Stimulated activated CD4-positive, alpha-beta T cell treated with anti-CD3 and anti-CD28 coated beads, Interleukin-1b, Interleukin-23, amount 100 ng/mL, for 4 hours (primary cell): ENCODE measurements around the gene ATXN1.

ENCODE experiments used
- DNase-seq, 2 donors: peaks; one replicate each; pipeline ENCODE4 v3.0.0-alpha.2; 2020; ENCODE audit warnings: low read depth in 2 of 2

ATXN1 gene

DNA sequence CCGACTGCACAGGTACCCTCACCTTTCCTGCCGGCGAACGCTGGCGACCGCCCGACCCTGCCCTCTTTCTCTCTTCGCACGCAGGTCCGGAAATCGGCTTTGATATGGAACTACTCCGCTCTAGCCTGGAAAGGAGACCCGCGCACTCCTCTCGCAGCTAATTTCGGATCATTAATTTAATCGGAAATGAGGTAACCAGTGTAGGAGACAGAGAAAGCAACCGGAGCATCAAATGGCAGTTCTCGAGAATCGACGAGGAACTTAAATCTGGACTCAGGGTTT, 949 bp upstream of the ATXN1 start:
- no peak for DNase-seq

DNA sequence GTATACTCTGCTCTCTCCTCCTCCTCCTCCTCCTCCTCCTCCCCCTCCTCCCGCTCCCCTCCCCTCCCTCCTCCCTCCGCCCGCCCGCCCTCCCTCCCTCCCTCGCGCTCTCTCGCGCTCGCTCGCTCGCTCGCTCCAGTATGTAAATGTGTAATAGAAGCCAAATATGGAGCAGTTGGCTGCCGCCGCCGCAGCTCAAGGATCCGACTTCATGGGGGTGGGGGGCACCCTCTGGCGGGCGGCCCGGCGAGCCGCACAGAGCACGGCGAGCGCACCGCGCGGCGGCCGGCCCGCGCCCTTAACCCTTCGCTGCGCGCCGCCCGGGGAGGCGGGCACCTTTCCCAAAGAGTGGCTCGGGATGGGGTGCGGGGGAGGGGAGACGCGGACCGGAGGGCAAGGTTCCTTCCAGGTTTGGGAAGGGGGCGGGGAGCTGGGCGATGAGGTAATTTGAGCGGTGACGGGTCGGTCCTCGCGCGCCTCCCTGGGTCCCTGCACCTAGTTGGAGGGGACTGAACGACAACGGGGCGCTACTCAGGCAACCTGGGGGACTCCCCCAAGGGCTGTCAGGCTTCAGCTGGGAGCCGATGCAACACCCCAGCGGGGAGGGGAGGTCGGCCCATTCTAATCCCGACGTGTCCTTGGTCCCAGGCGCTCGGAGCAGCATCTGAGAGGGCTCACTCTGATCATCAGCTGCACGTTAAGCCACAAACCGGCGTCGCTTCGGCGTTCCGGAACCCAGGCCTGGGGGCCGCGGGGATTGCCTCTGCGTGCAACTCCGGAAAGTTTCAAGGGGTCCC, 409 bp upstream of the ATXN1 start:
- peak; percentile 64 to 66 for DNase-seq

DNA sequence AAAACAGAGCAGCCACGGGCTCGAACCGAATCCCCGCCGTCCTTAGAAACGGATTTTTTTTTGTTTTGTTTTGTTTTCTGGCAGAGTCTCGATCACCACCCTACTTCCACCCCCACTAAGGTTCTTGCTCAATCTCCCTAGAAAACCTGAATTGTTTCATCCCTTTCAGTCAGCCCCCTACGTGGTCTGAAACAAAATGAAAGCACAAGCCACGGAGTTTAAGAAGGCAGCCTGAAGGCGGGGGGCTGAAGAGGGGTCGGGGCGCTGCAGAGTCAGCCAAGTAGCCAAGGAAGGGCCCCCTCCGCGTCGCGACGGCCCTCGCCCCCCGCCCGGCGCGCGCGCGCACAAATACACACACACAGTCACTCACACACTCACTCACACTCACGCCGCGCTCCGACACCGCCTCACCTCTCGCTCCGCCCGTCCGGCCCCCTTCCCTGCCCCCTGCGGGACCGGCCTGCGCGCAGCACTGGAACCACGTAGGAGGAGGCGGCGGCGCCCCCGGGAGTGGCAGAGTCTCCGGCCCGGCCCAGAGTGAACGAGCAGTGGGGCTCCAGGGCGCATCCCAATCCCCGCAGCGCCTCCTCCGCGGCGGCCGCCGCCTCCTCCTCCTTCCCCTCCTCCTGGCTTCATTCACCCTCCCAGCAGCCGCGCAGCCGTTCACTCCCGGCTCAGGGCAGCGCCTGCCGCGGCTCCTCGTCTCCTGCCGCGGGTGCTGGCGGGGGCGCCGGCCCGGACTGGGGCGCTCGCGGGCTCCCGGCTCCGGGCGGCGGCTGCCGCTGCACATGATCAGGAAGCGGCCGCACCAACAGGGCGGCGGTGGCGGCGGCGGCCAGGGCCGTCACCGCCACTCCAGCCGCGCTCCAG, 1.4 kb downstream of the ATXN1 start:
- peak; percentile 58 to 64 for DNase-seq

DNA sequence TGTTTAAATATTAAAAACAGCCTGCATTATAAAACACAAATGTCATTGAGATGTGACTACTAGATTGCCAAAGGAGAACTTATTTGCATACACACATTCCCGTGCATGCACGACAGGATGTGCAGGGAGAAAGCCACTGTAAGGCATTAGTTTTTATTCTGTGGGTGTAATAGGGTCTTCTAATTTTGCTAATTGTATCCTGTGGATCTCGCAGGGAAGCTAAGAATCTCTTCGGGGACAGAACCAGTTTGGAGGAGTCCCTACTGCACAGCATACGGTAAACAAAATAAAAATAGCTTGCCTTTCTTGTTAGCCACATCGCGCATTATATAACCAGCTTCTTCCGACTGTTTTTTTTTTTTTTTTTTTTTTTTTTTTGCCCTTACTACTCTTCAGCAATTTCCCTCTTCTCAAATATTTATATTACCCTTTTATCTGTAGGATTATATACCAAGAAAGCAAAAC, 2.0 kb downstream of the ATXN1 start:
- DNase-seq = no peak

DNA sequence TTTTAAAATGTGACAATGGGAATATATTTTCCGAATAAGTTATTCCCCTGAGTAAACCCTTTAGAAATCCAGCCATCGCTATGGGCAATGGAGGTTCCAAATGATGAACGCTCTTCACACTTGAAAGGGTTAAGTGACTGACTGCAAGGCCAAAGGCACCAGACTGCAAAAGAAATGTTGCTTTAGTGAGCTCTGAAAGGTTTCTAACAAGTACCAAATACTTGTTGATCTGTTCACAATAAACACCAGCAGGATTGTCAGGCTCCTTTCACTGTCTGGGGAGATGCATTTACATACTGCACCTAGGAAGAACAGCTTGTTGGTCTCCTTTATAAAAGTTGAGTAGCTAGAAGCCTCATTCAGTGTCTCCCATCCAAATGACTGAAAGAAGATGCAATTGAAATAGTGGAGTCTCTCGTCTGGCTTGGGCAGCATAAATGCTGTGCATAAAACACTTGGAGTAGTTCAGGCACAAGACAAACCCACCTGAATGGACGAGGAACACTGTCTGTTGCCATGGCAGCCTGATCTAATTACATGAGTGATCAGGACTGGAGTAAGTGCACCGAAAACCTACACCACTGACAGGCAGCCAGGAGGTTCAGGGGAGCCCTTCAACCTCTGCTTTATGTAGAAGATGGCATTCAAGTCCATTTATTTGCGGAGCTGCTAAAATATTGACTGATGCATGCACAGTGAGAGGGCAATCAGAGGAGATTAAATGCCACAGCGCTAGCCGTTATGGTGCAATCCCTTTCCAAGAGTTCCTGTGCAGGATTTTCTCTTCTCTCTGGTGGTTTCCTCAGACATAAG, 2.9 kb downstream of the ATXN1 start:
- DNase-seq = no peak

DNA sequence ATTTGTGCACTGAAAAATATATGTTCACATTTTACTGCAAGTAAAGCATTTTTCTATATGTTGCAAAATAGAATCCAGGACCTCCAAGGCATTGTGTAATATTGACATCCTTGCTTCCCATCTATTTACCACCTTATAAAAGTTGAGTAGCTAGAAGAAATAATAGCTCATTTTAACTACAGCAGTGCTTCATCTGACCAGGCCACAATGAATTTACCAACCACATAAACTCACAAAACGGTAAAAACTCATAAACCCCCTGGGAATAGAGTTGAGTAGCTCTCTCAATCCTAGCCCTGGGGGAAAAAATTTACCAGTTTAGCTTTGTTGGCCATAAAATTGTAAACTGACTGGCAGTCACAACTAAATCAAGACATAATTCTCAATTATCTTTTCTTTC, 3.9 kb downstream of the ATXN1 start:
- no peak for DNase-seq

DNA sequence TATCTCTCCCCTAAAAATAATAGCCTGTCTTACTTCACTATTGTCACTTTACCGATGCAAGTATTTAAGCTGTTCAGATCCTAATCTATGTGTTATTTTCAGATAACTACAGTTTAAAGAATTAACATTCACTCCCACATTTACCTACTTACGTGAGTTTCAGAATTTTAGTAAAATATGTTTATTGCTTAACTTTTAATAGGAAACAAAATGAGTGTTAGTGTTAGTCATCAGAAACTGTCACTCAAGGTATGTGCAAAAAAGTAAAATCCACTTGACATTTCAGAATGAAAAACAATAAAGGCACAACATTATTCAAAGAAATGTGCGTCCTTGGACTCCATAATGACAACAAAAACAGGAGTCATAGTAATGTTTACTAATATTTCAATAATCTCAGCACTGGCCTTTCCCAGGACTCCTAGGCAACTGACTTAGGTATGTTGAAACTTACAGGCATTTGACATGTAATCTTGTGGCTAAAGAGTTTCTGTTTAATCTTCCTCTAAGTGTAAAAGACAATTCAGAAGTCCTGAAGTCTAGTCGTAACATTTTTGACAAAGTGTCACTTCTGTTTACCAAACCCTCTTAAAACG, 4.5 kb downstream of the ATXN1 start:
- no peak for DNase-seq

DNA sequence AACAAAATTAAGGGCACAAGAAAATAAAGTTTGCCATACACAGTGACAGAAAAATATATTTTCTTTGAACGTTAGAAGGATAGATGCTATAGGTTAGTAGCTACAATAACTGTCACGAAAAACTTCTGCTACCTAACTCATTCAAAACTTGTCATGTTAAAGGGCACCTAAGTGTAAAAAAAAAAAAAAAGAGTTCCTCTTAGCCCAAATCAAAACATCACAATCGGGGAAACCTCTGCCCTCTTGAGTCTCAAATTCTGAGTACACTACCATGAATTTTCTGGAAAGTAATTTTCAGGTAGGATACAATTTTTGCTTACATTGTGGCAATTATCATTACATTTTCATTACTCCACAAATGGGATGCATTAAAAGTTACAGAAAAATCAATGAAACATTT, 5.7 kb downstream of the ATXN1 start:
- no peak for DNase-seq

DNA sequence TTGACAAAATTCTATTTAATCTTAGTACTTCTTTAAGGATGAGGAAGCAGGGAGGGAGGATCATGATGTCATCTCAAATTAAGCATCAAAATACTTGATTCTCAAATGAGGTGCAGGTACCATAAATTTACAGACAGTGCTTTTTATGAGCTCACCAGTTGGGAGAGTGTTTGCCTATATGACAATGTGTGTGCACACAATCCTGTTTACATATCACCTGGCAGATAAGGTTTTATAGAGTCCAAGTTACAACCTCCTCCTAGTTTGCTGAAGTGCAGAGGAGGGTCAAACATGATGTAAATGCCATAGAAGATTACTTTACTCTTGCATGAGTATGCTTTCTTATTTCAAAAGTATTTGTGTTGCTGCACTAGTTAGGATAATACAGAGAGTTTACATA, 6.4 kb downstream of the ATXN1 start:
- DNase-seq = no peak

DNA sequence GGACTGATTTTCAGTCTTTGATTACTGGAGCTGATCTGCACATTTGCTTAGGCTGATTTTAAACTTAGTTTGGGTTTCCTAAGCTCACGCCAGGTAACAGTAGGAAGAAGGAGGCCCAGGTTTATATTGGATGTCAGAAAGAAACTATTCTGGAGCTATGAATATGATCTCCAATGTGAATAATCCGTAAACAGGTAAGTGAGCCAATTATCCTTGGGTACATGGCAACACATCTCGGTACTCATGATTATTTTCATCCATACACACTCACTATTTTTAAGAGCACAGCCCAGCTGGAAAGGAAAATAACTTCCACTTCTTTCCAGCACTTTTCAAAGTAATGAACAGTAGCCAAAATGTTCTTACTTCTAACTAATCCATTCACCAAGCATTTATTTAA, 7.0 kb downstream of the ATXN1 start:
- no peak for DNase-seq

DNA sequence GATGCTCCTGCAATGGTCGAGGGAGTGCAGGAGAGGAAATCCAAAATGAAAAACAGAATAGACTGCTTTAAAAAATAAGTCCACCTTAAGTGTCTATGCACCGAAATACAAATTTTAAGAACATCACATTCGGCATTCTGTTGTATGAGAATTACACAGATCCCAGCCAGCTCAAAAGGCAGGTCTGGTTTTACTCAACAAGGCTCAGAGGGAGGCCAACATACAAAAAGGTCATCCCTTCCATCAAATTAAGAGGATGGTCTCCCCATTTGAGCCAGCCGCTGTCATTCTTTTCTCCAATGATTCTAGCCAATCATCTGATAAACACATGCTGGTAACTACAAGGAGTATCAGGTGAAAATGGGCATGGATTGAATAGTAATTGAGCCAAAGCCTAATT, 7.9 kb downstream of the ATXN1 start:
- no peak for DNase-seq

DNA sequence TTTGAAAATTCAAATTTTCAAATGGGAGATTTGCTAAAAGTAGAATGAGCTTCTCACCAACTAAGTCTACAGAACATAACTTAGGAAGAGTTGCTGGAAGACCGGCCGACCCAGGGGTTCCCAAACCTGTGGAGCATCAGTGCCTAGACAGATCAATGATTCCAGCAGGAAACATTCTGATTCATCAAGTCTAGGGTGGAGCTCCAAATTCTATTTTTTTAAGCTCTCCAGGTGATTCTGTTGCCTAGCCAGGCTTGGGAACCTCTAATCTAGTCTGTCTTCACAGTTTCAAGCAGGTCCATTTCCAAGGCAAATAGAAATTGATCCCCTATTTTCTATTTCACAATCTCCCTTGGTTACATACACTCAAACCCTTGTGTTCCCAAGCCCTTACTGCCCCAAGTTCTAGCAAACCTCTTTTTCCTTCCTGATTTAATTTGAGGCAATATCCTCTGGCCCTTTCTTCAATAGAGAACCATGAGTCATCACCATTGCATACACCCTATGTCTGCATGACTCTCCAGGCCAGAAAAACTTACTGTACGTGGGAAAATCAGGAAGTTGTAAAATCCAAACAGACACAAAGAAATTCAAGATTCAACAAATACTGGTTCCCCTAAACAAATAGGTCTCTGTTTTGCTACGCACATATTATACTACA, 8.9 kb downstream of the ATXN1 start:
- no peak for DNase-seq

DNA sequence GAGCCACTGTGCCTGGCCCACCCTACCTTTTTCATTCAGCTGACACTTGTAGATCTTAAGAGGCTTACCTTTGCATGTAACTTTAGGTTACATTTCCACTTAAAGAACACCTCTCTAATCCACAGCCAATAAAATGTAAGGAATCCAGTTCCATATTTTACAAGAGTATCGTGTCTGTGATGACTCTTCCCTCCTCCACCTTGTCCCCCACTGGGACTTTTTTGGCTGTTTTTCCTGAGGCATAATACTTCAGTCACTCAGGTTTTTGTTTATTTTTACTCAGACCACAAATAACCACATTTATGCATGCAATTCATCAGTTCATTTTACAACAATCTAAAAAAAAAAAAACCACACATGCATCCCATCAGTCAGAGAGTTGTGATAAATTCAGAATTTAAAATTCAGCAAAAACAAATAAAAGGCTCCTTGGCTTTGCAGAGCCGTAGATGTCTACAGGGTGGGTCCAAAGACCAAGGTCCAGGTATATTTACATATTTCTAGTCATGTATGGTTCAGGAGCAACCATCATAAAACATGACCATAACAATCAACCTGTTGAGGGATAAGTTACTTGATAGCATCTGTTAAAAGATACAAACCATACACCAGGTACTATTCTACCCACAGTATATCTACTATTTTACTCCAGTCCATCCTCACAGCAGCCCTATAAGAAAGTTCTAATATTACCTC, 9.9 kb downstream of the ATXN1 start:
- DNase-seq = no peak

DNA sequence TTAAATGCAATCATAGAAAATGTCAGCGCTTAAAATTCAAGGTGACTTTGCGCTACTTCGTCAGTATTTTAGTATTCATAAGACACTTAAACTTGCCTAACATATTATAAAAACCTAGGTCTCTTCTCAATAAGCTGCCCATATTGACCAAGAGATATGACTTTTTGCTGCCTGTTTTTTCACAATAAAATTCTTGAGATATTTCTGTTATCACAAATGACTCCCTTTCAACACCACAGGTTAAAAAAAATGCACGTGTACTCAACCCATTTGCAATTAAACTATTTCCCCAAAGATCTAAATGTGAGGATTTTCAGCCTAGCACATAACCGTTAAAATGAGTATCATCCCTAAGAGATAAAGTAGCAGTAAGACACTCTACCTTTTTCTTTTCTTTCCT, 10.7 kb downstream of the ATXN1 start:
- no peak for DNase-seq

DNA sequence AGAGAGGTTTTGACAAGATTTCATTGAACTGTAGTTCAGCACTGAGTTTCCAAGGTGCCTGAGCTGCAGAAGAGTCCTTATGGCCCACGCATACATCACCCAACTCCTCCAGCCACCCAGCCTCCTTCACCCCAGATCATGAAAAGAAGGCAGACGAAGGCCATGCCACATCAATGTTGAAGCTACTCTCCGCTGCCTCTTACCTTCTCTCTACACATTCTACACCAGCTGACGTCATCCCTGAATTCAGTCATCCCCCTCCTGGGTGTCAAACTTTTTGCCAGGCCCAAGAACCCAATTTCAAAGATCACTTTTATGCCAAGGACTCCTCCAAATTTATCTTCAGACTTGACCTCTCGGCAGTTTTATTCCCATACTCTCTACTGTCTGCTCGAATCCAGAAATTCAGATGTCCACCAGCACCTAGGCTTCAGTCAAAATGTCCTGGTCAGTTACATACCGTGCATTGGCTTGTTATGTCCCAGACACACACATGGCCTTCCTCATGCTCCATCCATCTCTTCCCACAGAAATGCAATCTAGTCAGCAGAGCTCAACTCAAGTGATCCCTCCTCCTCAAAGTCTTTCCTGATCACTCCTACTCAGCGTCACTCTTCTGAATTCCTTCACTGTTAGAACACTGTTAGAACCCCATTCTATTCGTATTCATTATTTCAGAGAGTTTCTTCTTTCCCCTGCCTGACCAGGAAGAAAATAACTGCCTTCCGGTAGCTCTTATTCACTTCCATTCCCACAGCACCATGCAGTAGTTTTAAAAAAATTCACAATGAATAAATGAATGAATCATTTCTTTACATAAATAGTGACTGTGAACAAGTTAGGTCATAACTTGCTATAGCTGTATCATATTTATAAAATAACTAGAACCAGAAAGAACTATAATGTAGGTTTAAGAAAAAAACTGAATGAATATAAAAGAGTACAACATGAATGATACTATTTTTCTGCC, 11.5 kb downstream of the ATXN1 start:
- DNase-seq = no peak

DNA sequence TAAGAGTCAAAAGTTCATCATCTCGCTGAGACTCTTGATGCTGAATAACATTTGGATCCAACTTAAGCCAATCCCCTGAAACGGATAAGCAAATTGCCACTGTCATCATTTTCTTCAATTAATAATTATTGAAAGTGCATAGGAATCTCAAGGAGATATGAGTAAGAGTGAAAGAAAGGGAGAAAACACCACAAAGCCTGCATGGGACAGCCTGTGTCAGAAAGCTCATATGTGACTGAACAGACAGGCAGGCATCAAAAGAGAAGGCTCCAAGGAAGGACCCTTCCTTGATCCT, 13.3 kb downstream of the ATXN1 start:
- no peak for DNase-seq

DNA sequence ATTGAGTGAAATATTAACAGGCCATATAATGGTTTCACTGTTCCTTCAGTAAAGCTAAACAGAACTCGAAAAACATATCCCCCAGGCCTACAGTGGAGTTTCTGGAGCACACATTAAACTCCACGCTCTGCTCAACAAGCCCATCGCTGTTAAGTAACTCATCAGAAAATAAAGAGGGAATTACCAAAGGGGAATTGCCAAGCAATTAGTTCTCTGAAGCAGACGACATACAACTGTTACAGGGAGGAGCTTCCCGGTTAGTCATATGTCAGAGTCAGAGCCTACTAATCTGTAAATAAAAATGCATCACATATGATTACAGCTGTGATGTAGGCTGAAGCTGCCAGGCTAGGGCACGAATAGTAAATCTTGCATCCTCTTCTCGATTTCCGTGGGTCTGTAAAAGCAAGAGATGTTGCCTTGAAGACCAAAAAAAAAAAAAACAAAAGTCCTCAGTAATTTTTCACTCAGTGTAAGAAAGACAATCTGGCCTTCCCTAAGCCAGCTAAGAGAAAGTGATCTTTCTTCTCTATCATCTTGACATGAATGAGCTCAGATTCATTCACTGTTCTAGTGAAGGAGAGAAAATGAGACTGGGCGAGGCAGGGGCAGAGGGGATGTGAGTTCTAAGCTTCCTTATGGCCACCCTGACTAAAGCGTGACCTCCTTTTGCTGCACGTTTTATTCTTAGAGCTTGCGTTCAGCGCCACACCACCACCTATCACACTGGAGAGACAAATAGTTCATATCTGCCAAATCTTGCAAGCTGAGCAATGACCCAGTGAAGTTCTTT, 13.8 kb downstream of the ATXN1 start:
- no peak for DNase-seq

DNA sequence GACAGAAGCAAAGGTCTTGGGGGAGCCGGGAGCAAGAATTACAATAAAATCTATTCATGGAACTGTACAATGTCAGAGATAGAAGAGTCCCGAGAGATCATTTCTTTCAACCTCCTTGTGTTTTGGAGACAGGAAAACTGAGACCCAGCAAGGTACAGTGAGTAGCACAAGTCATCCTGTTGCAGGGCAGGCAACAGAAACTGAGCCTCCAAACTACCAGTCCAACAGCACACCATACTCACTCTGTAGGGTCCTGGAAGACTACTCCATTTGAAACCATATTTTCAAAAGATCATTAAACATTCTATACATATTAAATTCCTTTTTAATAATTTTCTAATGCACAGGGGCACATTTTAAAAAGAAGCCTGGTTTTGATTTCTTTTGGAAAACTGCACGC, 14.4 kb downstream of the ATXN1 start:
- no peak for DNase-seq

DNA sequence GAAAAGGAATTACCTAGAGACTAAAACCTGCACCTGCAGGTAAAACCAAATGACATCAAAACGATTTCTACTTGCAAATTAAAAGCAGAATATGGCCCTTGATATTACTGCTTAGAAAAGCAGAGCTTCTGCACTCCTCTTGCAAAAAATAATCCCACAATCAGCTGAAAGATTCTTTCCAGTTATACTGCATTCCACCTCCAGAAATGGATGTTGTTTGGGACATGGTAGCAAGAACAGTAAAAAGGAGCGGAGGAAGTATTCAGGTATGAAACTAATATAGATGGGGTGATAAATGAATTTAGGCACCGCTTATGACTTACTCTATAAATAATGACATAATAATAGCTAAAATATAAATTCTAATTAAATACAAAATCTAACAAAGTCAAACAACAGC, 14.9 kb downstream of the ATXN1 start:
- DNase-seq = no peak
